Upper lobe of right lung (tissue), 1 donor: ENCODE data around the gene GIT2. TPM values are rescaled to one million over a fixed set of nuclear protein-coding genes. Genes with fewer than 3 reads are reported as not detected.

Source experiments
- ATAC-seq: fragments of 200-7000 bp; cut with Tn5 transposase; one replicate; pipeline ENCODE4 v1.9.1; 2020; ENCODE audit warnings: mild to moderate bottlenecking, moderate library complexity
- DNase-seq: peaks from one replicate; pipeline ENCODE4 v3.0.0-alpha.2; 2020
- H3K27ac ChIP-seq: fragments of 200-600 bp; one replicate; pipeline ENCODE4 v1.8.0; 2022
- H3K27me3 ChIP-seq: fragments of 200-600 bp; one replicate; pipeline ENCODE4 v1.8.0; 2022; ENCODE audit warnings: mild to moderate bottlenecking
- H3K36me3 ChIP-seq: fragments of 200-600 bp; one replicate; pipeline ENCODE4 v1.8.0; 2022
- H3K4me1 ChIP-seq: fragments of 200-600 bp; one replicate; pipeline ENCODE4 v1.8.0; 2022
- H3K4me3 ChIP-seq: fragments of 200-600 bp; one replicate; pipeline ENCODE4 v1.8.0; 2022; ENCODE audit warnings: mild to moderate bottlenecking
- H3K9me3 ChIP-seq: fragments of 200-600 bp; one replicate; pipeline ENCODE4 v1.8.0; 2022
- intact Hi-C: fragments of 100-400 bp; cut with DNase I; formaldehyde crosslinking; loops from one replicate; pipeline ENCODE4 v1.11.0; 2022
- total RNA-seq: library from RNA; stranded (reverse); fragmentation: NEBNext Ultra II Directional; extraction: Animal tissue kit (Norgen Biotek cat#: 25700); gene quantifications from one replicate; pipeline ENCODE4 v1.2.1, GENCODE V29; 2021
- TF ChIP-seq, protein P1 (sequence below): fragments of 200-600 bp; IDR thresholded peaks from one replicate; pipeline ENCODE4 v1.8.0; 2022; ENCODE audit warnings: antibody characterized with exemption
- donor health status: DM: no; HTN: yes; CAD: no; lungs with severe emphysema.

The GIT2 gene
- total RNA-seq, 1 donor from 2014 or later = 52.1 TPM

DNA sequence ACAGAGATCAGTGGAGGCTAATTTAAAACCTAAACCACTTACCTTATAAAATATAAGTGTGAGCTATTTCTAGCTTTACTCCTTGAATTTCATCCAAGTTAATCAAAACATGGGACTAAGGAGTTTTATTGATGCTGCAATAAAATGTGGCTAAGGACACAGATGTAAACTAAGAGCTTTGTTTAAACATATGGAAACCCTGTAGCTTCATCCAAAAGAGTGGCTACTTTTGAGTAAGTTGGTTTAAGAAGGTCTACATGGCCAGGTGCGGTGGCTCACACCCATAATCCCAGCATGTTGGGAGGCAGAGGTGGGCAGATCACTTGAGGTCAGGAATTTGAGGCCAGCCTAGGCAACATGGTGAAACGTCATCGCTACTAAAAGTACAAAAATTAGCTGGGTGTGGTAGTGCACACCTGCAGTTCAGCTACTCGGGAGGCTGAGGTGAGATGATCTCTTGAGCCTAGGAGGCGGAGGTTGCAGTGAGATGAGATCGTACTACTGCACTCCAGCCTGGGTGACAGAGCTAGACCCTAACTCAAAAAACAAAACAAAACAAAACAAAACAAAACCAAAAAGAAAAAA, 55.7 kb downstream of the GIT2 start:
- Histone ChIP-seq H3K27me3 (no peaks in the 10 kb centered on the region), H3K27ac (no peak overlapping the region), H3K9me3 (no peaks in the 10 kb centered on the region), H3K36me3 (peaks cover 52% of the 10 kb centered on the region), H3K4me1 (no peaks in the 10 kb centered on the region), H3K4me3 (no peak overlapping the region)
- intact Hi-C loops = no loop called here
- ATAC-seq (no peak), DNase-seq (no peak)
- TF ChIP-seq, protein P1, sequence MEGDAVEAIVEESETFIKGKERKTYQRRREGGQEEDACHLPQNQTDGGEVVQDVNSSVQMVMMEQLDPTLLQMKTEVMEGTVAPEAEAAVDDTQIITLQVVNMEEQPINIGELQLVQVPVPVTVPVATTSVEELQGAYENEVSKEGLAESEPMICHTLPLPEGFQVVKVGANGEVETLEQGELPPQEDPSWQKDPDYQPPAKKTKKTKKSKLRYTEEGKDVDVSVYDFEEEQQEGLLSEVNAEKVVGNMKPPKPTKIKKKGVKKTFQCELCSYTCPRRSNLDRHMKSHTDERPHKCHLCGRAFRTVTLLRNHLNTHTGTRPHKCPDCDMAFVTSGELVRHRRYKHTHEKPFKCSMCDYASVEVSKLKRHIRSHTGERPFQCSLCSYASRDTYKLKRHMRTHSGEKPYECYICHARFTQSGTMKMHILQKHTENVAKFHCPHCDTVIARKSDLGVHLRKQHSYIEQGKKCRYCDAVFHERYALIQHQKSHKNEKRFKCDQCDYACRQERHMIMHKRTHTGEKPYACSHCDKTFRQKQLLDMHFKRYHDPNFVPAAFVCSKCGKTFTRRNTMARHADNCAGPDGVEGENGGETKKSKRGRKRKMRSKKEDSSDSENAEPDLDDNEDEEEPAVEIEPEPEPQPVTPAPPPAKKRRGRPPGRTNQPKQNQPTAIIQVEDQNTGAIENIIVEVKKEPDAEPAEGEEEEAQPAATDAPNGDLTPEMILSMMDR = no peak

DNA sequence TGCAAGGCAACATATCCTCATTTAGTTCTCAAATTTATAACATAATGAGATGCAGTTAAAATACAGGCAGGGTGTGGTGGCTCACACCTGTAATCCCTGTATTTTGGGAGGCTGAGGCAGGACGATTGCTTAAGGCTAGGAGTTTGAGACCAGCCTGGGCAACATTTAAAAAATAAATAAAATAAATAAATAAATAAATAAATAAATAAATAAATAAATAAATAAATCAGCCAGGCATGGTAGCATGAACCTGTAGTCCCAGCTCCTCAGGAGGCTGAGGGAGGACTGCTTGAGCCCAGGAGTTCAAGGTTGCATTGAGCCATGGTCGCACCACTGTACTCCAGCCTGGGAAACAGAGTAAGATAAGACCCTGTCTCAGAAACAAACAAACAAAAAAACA, 56.7 kb downstream of the GIT2 start:
- Histone ChIP-seq H3K4me3 (no peak overlapping the region), H3K36me3 (peaks cover 62% of the 10 kb centered on the region), H3K9me3 (no peaks in the 10 kb centered on the region), H3K27ac (no peak overlapping the region), H3K4me1 (no peaks in the 10 kb centered on the region), H3K27me3 (no peaks in the 10 kb centered on the region)
- intact Hi-C loops = no loop called here
- DNase-seq (no peak), ATAC-seq (no peak)
- TF ChIP-seq, protein P1 = no peak

DNA sequence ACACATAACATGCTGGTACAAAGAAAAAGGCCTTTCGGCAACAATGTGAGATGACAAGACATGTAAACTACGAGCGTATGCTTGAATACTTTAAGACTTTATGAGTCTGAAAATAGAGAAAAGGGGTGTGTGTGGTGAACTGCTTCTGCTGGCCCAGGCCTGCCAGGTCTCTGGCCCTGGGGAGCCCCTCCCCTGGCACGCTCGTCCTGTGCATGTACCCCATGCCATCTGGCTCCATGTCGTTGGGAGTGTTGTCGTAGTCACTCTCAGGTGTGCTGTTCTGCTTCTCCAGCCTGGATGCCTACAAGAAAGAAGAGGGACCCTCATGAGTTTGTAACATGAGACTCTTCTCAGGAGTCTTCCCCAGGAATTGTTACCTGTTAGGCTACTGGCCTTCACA, 57.2 kb downstream of the GIT2 start:
- intact Hi-C loops = no loop called here
- ATAC-seq = no peak

DNA sequence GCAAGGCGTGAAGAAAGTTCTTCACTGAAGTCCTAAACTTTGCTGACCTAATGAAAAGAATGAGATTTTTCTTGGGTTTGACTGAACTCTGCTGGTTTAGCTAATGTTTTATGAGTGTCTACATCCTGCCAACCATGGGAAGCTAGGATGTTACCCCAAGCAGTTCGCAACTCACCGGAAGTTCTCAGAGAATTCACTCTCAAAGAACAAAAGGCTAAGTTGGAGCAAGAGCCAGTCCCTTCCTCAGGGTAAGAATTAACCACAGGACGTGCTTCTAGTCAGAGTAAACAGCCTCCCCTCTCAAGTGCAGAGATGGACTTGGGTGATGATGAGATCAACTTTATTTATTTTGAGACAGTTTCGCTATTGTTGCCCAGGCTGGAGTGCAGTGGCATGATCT, 58.8 kb downstream of the GIT2 start:
- intact Hi-C loops = no loop called here
- H3K27ac ChIP-seq = no peak overlapping the region
- H3K36me3 ChIP-seq = peaks cover 70% of the 10 kb centered on the region
- H3K9me3 ChIP-seq = no peaks in the 10 kb centered on the region
- H3K4me1 ChIP-seq = no peaks in the 10 kb centered on the region
- H3K27me3 ChIP-seq = no peaks in the 10 kb centered on the region
- TF ChIP-seq, protein P1 = no peak
- no peak for DNase-seq
- no peak overlapping the region for H3K4me3 ChIP-seq
- no peak for ATAC-seq

More for the DNA sequence above, 57.2 kb downstream of the GIT2 start:
- Histone ChIP-seq H3K4me1 (no peaks in the 10 kb centered on the region), H3K9me3 (no peaks in the 10 kb centered on the region), H3K36me3 (peaks cover 62% of the 10 kb centered on the region), H3K27ac (no peak overlapping the region), H3K4me3 (no peak overlapping the region), H3K27me3 (no peaks in the 10 kb centered on the region)
- TF ChIP-seq, protein P1 = no peak
- DNase-seq = no peak

DNA sequence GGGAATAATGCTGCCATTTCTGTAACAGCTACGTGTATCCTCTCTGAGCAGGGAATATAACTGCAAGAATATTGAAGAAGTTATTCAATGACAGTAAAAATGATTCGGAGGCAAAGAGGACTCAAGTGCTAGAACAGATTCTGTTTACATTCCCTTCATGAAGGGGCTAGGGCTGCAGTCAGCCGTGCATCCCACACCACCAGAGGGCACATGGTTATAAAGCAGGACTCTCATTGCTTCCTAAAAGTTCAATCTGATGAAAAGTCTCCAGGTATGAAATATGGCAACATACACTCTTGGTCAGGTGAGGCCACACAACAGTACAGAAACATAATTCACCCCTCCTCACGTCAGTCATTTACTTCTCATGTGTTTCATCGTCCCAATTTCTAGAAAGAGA, 62.1 kb downstream of the GIT2 start:
- H3K36me3 ChIP-seq = peaks cover 93% of the 10 kb centered on the region
- TF ChIP-seq, protein P1 = peak; percentile 22
- no peak for ATAC-seq
- DNase-seq = no peak
- H3K9me3 ChIP-seq = no peaks in the 10 kb centered on the region
- H3K4me1 ChIP-seq = no peaks in the 10 kb centered on the region
- intact Hi-C loops = no loop called here
- H3K27me3 ChIP-seq = no peaks in the 10 kb centered on the region
- H3K4me3 ChIP-seq = no peak overlapping the region
- H3K27ac ChIP-seq = no peak overlapping the region
